Small intestine (tissue), 16 donors: ENCODE measurements around the gene SLC16A11. TPM values are rescaled to one million over a fixed set of nuclear protein-coding genes. Genes with fewer than 3 reads are reported as not detected.
"Not testable (repeated sequence)": the region's sequence is repeated elsewhere in the genome, so short reads cannot be mapped to it uniquely, and the experiment has no call there.

Experiments used
- DNase-seq, 2 donors: peaks; one replicate each; pipeline versions ENCODE4 v3.0.0 to v3.0.0-alpha.2; 2013
- FAIRE-seq: peaks from 2 replicates; lab custom pipeline; 2012; peaks lifted over from hg19 to GRCh38; lab: Jason Lieb, UNC
- H3K27ac ChIP-seq, 3 donors: one replicate each; pipeline ENCODE4 v1.5.1; 2013; ENCODE audit warnings: low read length in 2 of 3, mild to moderate bottlenecking in 2 of 3, control low read depth in 1 of 3, inconsistent platforms in 1 of 3, low read depth in 1 of 3, moderate library complexity in 1 of 3
- H3K27me3 ChIP-seq, 3 donors: one replicate each; pipeline ENCODE4 v1.6.1; 2013; ENCODE audit warnings: low read length in 3 of 3, inconsistent platforms in 1 of 3; ENCODE audit not compliant: control insufficient read depth in 3 of 3, insufficient read depth in 3 of 3
- H3K36me3 ChIP-seq, 3 donors: one replicate each; pipeline ENCODE4 v1.6.1; 2013; ENCODE audit warnings: low read length in 3 of 3, inconsistent platforms in 1 of 3, low read depth in 1 of 3, mild to moderate bottlenecking in 1 of 3, moderate library complexity in 1 of 3; ENCODE audit not compliant: control insufficient read depth in 3 of 3, insufficient read depth in 2 of 3
- H3K4me1 ChIP-seq, 3 donors: one replicate each; pipeline ENCODE4 v1.6.1; 2013; ENCODE audit warnings: low read length in 2 of 3, inconsistent platforms in 1 of 3, low read depth in 1 of 3, mild to moderate bottlenecking in 1 of 3, moderate library complexity in 1 of 3; ENCODE audit not compliant: control insufficient read depth in 3 of 3, insufficient read depth in 2 of 3
- H3K4me3 ChIP-seq, 3 donors: one replicate each; pipeline ENCODE4 v1.5.1; 2013; ENCODE audit warnings: low read length in 3 of 3, control low read depth in 1 of 3, inconsistent platforms in 1 of 3, low read depth in 1 of 3, mild to moderate bottlenecking in 1 of 3, moderate library complexity in 1 of 3
- H3K9me3 ChIP-seq, 2 donors: one replicate each; pipeline ENCODE4 v1.6.1; 2013; ENCODE audit warnings: low read depth in 1 of 2, low read length in 1 of 2; ENCODE audit not compliant: control insufficient read depth in 2 of 2, insufficient read depth in 1 of 2
- WGBS, 3 donors: extraction: QIAGEN DNeasy Blood & Tissue Kit; methylation state at CpG; one replicate each; pipeline ENCODE4 v1.1.7; 2013; 5-methylcytosine and 5-hydroxymethylcytosine counted together
- long read RNA-seq, 10 donors: transcript quantifications; one replicate each; lab custom pipeline, GENCODE V29; 2026
- polyA plus RNA-seq, 4 donors: library from polyadenylated mRNA; stranded (reverse) in 3 of 4; unstranded in 1 of 4; fragments of 200-250 nt in 3 of 4; fragments of 120-200 nt in 1 of 4; gene quantifications; one replicate each; pipeline versions ENCODE4 v1.2.1 to v1.2.3, GENCODE V29; 2013
- donor health status: healthy with polysubstance abuse.
- donor health status: control.
- donor health status: control.
- donor health status: Bipolar disorder and iron deficiency.
- donor health status: healthy.

SLC16A11 gene, protein sequence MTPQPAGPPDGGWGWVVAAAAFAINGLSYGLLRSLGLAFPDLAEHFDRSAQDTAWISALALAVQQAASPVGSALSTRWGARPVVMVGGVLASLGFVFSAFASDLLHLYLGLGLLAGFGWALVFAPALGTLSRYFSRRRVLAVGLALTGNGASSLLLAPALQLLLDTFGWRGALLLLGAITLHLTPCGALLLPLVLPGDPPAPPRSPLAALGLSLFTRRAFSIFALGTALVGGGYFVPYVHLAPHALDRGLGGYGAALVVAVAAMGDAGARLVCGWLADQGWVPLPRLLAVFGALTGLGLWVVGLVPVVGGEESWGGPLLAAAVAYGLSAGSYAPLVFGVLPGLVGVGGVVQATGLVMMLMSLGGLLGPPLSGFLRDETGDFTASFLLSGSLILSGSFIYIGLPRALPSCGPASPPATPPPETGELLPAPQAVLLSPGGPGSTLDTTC
- polyA plus RNA-seq: 1 to 10 TPM in 1 of 4 donors, under 1 TPM in 1, not detected in 2; 0.68 to 2.3 TPM
- long read RNA-seq, donor 1: 0 reads
- long read RNA-seq, donor 2: 0 reads
- long read RNA-seq, donor 3: 0 reads
- long read RNA-seq, donor 4: 0 reads
- long read RNA-seq, donor 5: 0 reads
- long read RNA-seq, donor 6: 0 reads
- long read RNA-seq, donor 7: 0 reads
- long read RNA-seq, donor 8: 0 reads
- long read RNA-seq, donor 9: 0 reads
- long read RNA-seq, donor 10: 0 reads

- Histone ChIP-seq H3K27me3 (peaks cover 0 to 41% (median 0%) of the 10 kb centered on the region in 3 donors), H3K36me3 (no peaks in the 10 kb centered on the region), H3K4me1 (peaks cover 8 to 51% (median 9%) of the 10 kb centered on the region in 3 donors), H3K27ac (peak within 1 kb of the TSS in 1 of 3 donors; percentile 20), H3K4me3 (peak within 1 kb of the TSS; percentile 18 to 33 (median 30)), H3K9me3 (no peaks in the 10 kb centered on the region)
- FAIRE-seq (no peak), DNase-seq (peak in 1 of 2 donors; percentile 52)
- WGBS, 3 donors: 2 to 5% (median 2%) methylated on average over 39 to 58 of the region's 58 CpGs
Observed at GRCh38 chr17:7043497-7044198, at the start of gene SLC16A11. SLC16A11 (minus strand) TSS chr17:7044092; CDS start chr17:7043513, 579 bp downstream.

- not testable (repeated sequence) for DNase-seq, H3K4me3 ChIP-seq, H3K27ac ChIP-seq, H3K4me1 ChIP-seq, H3K36me3 ChIP-seq, FAIRE-seq, H3K27me3 ChIP-seq, H3K9me3 ChIP-seq
- 71 to 80% (median 80%) methylated on average over 20 to 26 of the region's 28 CpGs for WGBS, 3 donors
Observed at GRCh38 chr17:7091311-7092005, 47.6 kb upstream of the SLC16A11 start.

DNA sequence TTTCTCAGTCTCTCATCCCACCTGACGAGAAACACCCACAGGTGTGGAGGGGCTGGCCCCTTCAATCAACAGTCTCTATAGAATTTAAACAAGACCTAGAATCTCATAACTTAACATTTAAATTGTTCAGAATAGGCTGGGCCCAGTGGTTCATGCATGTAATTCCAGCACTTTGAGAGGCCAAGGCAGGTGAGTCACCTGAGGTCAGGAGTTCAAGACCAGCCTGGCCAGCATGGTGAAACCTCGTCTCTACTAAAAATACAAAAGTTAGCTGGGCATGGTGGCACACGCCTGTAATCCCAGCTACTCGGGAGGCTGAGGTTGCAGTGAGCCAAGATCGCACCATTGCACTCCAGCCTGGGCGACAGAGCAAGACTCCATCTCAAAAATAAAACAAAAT lies 45.7 kb upstream of the SLC16A11 start:
- not testable (repeated sequence) for H3K27ac ChIP-seq, H3K4me3 ChIP-seq, H3K9me3 ChIP-seq, DNase-seq, H3K4me1 ChIP-seq, H3K27me3 ChIP-seq, FAIRE-seq, H3K36me3 ChIP-seq
- 84 to 89% (median 89%) methylated on average over 6 of the region's 6 CpGs for WGBS, 3 donors

DNA sequence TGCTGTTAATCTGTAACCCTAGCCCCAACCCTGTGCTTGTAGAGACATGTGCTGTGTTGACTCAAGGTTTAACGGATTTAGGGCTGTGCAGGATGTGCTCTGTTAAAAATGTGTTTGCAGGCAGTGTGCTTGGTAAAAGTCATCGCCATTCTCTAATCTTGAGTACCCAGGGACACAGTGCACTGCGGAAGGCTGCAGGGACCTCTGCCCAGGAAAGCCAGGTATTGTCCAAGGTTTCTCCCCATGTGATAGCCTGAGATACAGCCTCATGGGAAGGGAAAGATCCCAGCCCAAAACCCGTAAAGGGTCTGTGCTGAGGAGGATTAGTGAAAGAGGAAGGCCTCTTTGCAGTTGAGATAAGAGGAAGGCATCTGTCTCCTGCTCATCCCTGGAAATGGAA lies 44.5 kb upstream of the SLC16A11 start:
- H3K27ac ChIP-seq, FAIRE-seq, H3K27me3 ChIP-seq, H3K4me3 ChIP-seq, H3K4me1 ChIP-seq, H3K9me3 ChIP-seq, DNase-seq, H3K36me3 ChIP-seq: not testable (repeated sequence)
- 35 to 52% (median 36%) methylated on average over 4 of the region's 4 CpGs for WGBS, 3 donors

DNA sequence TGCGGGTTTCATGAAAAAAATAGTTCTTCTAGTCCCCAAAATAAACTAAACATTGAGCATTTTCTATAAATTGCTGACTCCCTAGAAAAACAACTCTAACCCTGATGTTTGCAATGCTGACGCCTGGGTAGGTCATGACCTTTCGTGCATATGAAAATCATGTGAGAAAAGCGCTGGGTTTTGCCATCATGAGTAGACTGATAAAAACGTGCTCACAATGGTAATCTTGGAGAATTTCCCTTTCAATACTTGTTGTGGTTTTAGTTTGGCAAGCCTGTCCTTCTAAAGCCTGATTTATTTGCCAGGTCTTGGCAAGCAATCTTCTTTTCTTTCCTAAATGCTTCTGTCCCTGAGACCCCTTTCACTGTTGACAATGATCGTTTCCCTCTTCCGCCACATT lies 40.2 kb upstream of the SLC16A11 start:
- no peak overlapping the region for H3K4me3 ChIP-seq
- FAIRE-seq (no peak), DNase-seq (no peak)
- peaks cover 0 to 3% (median 0%) of the 10 kb centered on the region in 3 donors for H3K27me3 ChIP-seq
- no peaks in the 10 kb centered on the region for H3K36me3 ChIP-seq
- H3K4me1 ChIP-seq: no peaks in the 10 kb centered on the region
- no peak overlapping the region for H3K27ac ChIP-seq
- H3K9me3 ChIP-seq: peaks cover 0 to 4% of the 10 kb centered on the region in 2 donors
- WGBS, 3 donors: 43 to 57% (median 54%) methylated on average over 7 of the region's 7 CpGs

- Histone ChIP-seq H3K4me3 (no peak overlapping the region), H3K9me3 (peaks cover 0 to 4% of the 10 kb centered on the region in 2 donors), H3K27ac (no peak overlapping the region), H3K36me3 (no peaks in the 10 kb centered on the region), H3K4me1 (no peaks in the 10 kb centered on the region), H3K27me3 (peaks cover 0 to 3% (median 0%) of the 10 kb centered on the region in 3 donors)
- 82 to 84% (median 82%) methylated on average over 4 of the region's 4 CpGs for WGBS, 3 donors
- DNase-seq: no peak
- no peak for FAIRE-seq
Observed at GRCh38 chr17:7083592-7083991, 39.7 kb upstream of the SLC16A11 start.

- peaks cover 0 to 4% of the 10 kb centered on the region in 2 donors for H3K9me3 ChIP-seq
- H3K4me3 ChIP-seq: no peak overlapping the region
- H3K27me3 ChIP-seq: no peaks in the 10 kb centered on the region
- no peak overlapping the region for H3K27ac ChIP-seq
- 78 to 83% (median 82%) methylated on average over 16 of the region's 16 CpGs for WGBS, 3 donors
- no peaks in the 10 kb centered on the region for H3K36me3 ChIP-seq
- no peaks in the 10 kb centered on the region for H3K4me1 ChIP-seq
- DNase-seq: peak in 1 of 2 donors; percentile 7
- no peak for FAIRE-seq
Observed at GRCh38 chr17:7081341-7082062, 37.6 kb upstream of the SLC16A11 start.
